Activated naive CD4-positive, alpha-beta T cell treated with anti-CD3 and anti-CD28 coated beads, Interleukin-2, amount 50 U/mL, for 16 hours (primary cell): ENCODE data around the gene TRIO.
"Not testable (repeated sequence)": the region's sequence is repeated elsewhere in the genome, so short reads cannot be mapped to it uniquely, and the experiment has no call there.

ENCODE experiments used
- DNase-seq: peaks from one replicate; pipeline ENCODE4 v3.0.0-alpha.2; 2020

TRIO gene

DNA sequence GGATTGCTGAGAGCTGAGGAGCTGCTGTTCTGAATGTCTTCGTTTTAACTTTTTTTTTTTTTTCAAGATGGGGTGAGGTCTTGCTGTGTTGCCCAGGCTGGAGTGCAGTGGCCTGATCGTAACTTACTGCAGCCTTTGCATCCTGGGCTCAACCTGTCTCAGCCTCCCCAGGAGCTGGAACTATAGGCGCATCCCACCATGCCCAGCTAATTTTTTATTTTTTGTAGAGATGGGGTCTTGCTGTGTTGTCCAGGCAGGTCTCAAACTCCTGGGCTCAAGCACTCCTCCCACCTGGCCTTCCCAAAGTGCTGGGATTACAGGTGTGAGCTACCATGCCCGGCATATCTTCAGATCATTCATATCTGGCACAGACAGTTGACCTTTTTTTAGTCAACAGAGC lies 46.5 kb downstream of the TRIO start:
- no peak for DNase-seq

DNA sequence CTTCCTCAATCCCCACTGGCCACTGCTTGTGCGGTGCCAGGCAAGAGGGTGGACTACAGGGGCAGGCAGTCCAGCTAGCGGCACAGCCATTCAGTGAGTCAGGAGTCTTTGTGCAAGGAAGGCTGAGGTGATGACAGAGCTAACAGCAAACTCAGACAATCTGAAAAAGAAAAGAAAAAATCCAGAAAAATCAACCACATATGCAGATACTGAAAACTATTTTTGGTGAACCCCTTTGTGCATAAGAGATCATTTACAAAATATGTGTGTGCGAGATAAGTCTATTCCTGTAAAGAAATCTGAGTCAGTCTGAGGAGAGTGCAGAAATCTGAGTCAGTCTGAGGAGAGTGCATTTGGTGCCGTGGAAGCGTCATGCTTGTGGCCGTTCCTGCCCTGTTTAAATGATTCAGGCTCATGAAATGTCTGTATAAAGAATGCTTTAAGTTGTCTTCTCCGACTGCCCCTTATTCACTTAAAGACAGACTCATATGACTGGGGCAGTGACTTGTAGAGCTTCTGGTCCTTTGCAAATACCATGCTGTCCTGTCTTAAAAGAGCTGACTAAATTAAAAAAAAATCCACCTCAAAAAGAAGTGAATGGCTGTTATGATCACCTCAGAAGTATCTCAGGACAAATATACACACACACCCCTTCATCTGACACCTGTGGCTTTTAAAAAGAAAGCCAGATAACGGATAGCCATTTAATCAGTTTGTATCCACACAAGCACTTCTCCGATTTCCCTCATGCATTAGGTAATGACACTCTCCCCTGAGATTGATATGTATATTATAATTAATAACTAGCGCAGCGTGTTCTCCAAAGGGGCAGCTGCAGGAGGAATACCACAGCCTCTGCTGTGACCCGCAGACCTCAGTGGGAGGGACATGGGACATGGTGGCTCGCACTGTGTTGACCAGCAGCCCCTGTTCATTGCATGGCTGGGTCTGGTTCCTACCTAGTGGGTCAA lies 47.3 kb downstream of the TRIO start:
- DNase-seq = no peak

DNA sequence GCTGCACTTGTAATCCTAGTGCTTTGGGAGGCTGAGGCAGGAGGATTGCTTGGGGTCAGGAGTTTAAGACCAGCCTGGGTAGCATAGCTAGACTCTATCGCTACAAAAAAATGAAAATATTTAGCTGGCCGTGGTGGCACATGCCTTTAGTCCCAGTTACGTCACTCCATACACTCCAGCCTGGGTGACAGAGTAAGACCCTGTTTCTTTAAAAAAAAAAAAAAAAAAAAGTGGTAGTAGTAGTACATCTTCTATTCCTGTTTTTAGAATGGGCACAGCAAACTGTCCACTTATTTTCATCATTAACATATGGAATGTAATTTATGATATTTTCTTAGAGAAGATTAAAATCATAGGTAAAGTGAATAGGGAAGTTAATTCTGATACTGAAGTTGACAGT lies 48.2 kb downstream of the TRIO start:
- no peak for DNase-seq

DNA sequence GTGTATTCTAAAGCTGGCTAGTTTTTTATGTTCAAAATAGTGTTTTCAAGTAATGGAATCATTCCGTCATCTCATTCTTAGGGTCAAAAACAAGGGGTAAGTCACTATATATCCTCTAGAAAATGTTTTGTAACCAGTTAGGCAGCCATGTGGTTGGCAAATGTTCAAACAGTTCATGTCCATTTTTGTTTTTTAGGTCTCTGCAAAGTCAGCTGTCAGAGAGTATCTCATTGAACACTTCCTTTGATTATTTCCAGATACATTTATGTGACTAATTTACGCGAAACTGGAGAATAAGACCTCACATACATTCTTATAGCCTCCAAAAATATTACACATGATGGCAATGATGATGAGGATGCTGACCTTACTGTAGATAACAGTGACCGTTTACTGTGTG lies 50.4 kb downstream of the TRIO start:
- no peak for DNase-seq

DNA sequence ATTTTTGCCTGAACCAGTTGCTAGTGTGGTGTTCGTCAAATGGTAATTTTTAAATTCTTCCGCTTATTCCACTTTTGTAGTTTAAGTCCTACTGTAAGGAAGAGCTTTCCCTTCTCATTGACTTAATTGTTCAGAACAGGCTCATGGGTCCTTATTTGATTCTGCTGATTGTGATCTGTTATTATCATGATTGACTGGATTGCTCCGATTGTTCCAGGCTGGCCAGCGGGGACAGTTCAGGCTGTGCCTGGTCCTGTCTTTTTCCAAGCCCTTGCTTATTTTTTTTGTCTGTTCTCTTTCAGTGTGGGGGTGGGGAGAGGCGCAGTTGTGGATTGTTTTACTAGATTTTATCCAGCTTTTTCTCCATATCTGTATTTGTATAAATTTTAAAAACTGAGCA lies 52.4 kb downstream of the TRIO start:
- no peak for DNase-seq

DNA sequence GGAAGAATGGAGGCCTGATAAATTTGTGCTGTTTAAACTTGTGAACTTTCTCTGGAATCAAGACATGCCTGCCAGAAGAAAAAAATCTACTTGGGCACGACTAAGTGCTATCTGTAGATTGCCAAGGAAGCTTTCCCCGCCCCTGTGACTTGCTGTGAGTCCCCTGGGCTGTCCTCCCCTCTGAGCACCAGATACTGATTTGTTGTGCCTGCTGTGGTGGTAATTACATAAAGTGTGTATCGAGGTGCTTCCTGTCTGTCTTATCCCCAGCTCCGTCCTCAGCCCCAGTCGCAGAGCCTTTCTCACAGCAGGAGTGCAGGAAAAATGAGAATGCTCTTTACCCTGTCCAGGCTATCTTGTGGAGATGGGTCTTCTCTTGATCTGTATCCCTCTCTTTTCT lies 53.9 kb downstream of the TRIO start:
- no peak for DNase-seq

DNA sequence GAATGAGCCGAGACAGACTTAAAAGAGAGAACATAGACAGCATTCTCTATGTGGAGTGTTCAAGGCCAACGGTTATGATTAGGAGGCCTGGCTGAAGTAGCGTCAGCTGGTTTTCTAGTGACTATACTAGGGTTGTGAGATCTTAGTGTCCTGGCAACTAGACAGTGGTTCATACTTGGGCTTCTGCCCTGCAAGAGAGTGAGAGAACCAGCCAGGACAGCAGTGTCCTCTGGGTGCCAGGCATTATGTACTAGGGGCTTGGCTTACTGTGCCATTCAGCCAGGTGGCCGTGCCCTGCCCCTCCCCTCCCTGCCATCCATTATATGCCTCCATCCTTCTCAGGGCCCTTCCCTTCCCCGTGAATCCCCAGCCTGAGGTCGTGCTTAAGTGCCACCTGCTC lies 56.8 kb downstream of the TRIO start:
- no peak for DNase-seq

DNA sequence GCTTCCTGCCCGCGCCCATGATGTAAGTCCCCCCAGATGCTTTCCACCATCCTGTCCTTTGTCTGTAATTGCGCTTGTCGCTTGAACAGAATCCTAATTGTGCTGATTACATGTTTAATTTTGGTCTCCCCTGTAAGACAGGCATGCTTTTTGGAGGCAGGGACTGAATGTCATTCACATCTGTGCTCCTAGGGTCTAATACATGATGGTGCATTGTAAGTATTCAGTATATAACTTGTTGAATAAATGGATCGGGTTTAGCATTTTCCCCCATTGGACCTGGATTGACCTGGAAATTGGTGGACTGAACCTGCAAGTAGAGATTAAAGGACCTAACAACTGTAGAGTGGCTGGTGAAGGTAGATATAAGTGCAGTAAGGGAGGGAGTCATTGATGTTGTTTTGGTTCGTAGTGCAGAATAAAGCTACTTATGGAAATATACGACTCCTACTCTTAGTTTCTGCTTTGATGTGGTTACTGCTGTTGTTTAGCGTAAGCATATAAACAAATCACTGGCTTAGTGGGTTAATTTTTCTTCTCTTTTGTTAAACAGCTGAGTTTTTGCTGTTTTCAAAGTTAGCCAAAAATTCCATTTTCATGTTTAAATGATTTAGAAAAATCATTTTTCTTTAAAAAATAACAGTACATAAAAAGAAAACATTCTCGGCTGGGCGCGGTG lies 57.3 kb downstream of the TRIO start:
- DNase-seq = no peak

DNA sequence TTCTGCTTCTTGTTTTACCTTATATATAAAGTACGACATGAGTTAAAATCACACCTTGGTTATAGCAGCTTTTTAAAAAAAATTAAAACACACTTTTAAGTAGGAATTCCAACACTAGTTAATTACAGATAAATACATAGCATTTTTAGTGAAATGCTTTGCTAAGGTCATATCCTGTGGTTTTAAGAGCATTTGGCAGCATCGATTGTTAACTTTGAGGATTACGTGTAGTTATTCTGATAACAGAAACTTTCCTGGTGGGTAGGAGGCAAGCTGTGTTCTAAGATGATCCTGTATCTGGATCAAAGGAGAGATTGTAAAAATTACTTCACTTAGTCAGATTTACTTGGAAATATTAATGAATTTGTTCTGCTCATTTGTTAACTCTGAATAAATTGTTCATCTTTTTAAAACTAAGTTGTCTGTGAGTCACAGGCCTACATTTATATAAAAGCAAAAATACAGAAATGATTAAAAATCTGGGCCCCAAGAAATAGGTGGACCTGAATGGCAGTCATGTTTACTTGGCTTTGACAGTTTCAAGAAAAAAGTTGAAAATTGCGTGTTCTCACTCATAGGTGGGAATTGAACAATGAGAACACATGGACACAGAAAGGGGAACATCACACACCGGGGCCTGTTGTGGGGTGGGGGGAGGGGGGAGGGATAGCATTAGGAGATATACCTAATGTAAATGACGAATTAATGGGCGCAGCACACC lies 58.3 kb downstream of the TRIO start:
- DNase-seq = no peak

DNA sequence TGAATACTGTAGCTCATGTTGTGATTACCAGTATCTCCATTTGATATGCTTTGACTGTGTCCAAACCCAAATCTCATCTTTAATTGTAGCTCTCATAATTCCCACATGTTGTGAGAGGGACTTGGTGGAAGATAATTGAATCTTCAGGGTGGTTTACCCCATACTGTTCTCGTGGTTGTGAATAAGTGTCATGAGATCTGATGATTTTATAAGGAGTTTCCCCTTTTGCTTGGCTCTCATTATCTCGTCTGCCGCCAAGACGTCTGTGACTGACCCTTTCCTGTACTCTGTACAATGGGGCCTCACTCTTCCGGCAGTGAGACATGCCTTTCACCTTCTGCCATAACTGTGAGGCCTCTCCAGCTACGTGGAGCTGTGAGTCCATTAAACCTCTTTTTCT lies 59.3 kb downstream of the TRIO start:
- DNase-seq = no peak

DNA sequence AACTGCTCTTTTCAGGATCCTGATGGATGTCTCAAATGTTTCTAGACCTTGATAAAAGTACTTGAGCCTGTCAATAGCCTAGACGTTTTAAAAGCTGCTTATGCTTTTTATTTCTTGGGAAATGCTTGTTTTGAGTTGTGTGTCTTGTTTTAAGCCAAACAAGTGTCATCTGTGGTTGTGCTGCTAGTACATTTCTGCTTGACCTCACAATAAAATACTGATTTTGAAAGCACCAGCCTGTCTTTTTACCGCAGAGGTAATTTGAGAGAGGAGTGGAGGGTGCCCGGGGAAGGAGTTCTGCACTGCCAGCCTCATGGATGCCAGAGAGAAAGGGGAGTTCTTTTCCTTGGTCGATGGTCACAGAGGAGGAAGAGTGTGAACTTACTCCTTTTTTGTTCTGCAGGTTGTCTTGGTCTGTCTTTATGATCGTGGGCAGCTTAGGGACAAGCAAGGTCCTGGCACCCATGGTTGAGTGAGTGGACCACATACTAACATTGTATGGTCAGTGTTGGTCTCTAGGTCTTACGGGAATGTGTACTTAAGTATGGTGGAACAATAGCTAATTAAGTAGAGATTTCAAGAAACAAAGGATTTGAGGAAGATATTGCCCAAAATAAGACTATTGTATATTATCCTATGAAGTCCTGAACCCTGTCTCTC lies 61.0 kb downstream of the TRIO start:
- DNase-seq = no peak

DNA sequence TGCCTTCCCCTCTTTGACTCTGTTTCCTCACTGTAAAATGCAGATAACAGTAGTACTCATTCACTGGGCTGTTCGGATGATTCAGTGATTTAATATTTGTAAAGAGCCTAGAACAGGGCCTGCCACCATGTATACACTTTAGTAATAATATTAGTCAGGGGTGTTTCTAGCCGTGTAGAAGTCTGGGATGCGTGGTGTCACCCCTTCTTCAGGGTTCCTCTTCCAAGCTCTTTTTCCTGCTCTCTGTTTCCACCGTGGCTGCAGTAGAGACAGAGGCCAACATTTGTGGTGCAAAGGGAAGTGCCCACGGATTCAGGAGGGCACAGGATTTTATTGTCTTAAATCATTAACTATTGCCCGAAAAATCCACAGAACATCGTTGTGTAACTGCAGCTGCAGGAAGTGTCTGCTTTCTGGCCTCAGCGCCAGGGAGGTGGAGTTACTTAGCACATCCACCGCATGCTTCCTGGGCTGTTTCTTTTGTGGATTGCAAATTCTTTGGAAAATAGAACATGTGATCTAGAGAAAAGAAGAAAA lies 61.7 kb downstream of the TRIO start:
- DNase-seq = no peak

DNA sequence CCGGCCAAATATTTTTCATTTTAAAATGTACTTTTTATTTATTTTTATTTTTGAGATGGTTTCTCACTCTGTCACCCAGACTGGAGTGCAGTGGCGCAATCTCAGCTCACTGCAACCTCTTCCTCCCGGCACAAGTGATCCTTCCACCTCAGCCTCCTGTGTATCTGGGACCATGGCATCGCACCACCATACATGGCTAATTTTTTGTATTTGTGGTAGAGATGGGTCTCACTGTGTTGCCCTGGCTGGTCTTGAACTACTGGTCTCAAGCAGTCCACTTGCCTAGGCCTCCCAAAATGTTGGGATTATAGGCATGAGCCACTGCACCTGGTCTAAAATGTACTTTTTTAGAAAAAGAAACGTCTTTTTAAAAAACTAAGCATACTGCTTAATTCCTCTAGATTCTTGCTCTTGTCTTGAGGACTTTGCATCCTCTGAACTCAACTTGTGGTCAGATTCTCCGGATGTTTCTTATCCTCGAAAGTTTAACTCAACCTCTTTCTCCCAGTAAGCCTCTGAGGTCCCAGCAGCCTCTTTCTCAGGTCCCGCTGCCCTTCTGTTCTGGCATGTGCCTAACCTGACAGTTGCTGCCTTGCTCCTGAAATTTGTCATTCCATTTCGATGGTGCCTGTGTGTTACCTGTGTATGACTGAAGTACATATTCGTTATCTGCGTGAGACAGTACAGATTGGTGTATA lies 63.0 kb downstream of the TRIO start:
- no peak for DNase-seq

DNA sequence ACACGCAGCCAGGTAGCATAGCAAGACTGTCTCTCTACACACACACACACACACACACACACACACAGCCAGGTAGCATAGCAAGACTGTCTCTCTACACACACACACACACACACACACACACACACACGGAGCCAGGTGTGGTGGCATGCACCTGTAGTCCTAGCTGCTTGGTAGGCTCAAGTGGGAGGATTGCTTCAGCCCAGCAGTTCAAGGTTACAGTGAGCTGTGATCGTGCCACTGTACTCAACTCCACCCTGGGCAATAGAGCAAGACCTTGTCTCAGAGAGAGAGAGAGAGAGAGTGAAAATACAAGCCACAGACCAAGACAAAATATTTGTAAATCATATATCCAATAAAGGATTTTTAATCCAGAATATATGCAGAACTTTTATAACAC lies 64.3 kb downstream of the TRIO start:
- DNase-seq = not testable (repeated sequence)

DNA sequence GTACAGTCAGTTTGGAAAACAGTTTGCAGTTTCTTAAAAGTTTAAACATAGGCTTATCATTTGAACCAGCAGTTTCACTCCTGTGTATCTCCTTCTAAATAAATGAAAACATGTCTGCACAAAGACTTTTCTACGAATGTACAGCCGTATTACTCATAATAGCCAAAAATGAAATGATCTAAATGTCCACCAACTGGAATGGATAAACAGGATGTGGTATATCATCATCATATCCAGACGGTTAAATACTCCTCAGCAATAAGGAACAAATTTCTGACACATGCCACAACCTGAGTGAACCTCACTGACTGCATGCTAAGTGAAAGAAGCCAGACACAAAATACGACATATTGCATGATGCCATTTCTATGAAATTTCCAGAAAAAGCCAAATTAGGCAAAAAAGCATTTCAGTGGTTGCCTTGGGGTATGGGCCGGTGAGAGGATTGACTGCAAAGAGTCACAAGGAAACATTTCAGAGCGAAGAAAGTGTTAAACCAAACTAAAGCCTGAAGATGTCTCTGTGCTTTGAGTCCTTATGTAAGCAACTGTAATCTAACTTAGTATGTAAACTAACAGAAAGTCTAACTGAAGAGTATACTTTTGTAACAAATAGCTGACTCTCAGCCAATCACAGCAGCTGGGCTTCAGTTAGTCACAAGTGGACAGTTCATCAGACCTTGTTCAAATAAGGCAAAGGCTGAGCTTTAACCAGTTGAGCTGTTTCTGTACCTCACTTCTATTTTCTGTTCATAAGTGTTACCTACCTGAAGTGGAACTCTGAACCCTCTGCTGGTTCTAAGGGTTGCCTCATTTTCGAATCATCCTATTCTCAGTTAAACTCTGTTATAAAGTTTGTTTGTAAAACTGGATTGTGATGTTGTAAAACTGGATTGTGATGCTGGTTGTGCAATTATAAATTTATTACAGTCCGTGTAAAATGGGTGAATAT lies 65.2 kb downstream of the TRIO start:
- no peak for DNase-seq

DNA sequence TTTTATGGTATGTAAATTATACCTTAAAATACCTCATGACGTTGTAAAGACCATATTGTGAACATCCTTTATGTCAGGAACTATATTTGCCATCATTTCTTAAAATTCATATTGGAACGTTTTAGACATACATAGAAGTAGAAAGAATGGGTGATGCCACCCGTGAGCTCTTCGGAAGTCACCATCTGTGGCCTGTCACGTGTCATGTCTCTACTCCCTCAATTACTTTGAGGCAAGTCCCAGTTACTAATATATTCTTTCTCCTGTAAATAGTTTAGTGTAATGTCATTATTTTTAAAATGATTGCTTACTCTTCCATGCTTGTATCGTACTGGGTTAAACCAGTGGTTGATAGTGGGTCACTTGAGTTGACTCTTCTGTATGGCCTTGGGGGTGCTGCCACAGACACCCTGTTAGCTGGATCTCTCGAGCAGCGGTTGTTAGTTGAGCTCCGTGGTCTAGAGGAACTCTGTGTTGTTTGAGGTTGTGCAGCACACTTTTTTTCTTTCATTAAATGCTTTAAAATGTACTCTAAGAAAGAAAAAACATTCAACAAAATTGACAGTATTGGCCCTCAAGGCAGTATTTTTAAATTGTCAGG lies 66.2 kb downstream of the TRIO start:
- no peak for DNase-seq

DNA sequence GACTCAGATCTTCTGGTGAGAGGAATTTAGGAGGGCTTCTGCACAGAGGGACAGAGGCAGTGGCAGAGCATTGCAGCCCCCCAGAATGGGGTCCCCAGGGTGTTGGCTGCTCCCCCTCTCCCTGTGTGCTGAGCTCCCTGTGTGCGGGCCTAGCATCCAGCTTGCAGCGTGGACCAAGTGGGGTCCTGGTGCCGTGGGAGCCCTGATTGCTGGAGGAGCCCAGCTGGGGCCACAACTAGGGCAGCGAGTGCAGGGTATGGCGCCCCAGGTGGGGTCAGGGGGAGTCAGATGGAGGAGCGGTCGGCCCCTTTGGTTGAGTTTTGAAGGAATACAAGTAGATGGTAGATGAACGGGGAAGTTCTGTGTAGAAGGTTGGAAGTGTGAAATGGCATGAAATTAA lies 66.7 kb downstream of the TRIO start:
- no peak for DNase-seq

DNA sequence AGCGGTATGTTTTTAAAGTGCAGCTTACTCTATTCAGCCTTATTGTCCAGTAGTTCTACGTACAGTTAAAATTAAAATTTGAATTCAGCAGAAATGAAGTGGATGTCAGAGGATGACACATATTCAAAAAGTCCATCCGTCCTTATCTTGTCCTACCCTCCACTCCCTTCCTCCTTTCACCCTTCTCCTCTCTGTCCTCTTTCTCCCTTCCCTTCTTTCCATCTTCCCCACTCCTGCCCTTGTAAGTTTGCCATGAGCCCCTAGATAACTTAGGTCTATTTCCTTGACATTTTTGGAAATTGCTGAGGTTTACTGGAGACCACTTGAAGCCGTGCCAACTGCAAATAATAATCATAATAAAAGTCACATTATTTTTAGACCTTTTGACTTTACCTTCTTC lies 67.6 kb downstream of the TRIO start:
- DNase-seq = no peak

DNA sequence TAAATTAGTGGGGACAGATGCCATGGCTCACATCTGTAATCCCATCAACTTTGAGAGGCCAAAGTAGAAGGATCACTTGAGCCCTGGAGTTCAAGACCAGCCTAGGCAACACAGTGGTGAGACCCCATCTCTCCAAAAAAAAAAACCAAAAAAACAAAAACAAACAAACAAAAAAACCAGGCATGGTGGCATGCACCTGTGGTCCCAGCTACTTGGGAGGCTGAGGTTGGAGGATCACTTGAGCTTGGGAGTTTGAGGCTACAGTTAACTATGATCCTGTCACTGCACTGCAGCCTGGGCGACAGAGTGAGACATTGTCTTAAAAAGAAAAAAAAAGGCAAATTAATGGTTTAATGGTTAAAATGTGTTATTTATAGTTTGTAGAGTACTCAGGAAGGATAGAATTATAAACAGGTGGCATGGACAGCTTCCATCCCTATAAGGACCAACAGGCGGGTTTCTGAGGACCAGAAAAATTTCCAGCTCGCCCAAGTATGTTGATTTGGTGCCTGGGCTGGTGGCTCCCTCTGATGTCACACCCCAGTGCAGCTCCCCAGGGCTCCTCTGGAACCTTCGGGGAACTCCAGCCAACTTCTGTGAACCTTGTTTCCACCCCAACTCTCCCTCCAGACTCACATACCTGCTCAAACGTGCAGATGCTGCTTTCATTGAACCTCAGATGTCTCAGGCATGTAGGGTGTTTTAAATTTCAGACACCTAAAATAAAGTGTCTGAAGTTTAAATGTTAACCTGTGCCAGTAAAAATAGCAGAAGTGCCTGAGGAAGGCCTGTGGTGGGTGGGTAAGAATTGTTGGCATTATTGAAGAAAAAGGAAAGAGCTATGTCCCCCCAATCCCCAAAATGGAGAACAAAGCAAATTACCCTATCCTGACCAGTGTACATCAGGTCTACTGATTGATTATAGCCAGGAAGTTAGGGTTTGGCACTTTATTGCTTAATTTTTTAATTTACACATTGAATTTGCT lies 69.0 kb downstream of the TRIO start:
- DNase-seq = no peak
